ENCODE results near the gene FOXJ1. TPM values are rescaled to one million over a fixed set of nuclear protein-coding genes. Genes with fewer than 3 reads are reported as not detected.
"Not testable (repeated sequence)": the region's sequence is repeated elsewhere in the genome, so short reads cannot be mapped to it uniquely, and the experiment has no call there.

Gene FOXJ1, protein sequence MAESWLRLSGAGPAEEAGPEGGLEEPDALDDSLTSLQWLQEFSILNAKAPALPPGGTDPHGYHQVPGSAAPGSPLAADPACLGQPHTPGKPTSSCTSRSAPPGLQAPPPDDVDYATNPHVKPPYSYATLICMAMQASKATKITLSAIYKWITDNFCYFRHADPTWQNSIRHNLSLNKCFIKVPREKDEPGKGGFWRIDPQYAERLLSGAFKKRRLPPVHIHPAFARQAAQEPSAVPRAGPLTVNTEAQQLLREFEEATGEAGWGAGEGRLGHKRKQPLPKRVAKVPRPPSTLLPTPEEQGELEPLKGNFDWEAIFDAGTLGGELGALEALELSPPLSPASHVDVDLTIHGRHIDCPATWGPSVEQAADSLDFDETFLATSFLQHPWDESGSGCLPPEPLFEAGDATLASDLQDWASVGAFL
- total RNA-seq: 10 to 100 TPM in 1 of 8 experiments, 1 to 10 TPM in 4, under 1 TPM in 3; 0.41 to 83.2 (median 3.0) TPM

DNA sequence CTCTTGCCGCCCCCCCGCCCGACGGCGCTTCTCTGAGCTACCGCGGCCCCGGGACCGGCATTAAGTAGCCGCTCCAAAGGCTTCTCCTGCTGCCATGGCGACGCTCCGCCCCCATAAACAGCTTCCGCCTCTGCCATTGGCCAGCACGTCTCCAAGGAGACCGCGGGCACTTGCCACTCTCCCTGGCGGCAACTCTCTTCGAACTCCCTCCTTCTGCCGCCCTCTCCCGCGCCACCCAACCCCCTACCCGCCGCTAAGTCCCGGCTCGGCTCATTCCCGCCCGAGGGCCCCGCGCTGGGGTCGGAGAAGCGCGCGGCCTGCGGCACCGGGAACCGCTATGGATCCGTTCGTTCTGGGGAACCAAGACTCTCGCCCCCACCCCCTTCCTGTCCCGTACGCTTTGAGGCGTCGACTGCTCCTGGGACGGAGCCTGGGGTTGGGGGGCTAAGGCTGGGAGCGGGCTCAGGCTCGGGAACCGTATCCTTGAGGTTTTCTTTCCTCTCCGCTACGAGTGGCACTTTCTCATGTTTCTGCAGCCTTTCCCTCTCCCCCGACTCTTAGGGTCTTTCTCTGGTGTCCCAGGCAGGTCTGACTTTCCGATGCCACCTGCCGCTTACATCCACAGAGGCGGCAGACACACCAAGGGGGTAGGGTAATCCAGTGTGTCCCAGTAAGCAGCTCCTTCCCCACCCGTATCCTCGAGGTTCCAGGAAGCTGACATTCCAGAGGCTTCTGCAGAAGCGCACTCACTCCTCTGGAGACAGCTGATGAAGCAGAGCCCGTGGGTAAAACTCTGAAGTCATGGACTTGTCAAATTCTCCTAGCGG lies at the start of gene FOXJ1:
Gene FOXJ1, minus strand, starts transcription at position 34 of the 827 bp plus-strand sequence. CDS start 850 bp downstream, outside the sequence.
- Histone ChIP-seq H3K4me3 (peak within 1 kb of the TSS; percentile 20 to 37 (median 34)), H3K4me1 (replicated peaks in 1 of 2) (peaks cover 52 to 58% of the 10 kb centered on the region in 2 donors), H3K27ac (peak within 1 kb of the TSS in 1 of 2 donors; percentile 77)
- ATAC-seq (replicated peaks in 6 of 8): peak; percentile 58 to 95 (median 68)
- WGBS, 10 experiments: 0 to 23% (median 4%) methylated on average over 3 to 10 of the region's 59 CpGs; no CpG with 5 or more reads in 5 of the 10 experiments
- in situ Hi-C loops (cut with MboI; ENCODE audit: low pct_unique_long_range_greater_than_20kb in 2 of 9, low sequenced_read_pairs in 9 of 9, unreplicated experiment in 9 of 9): no loop called here

DNA sequence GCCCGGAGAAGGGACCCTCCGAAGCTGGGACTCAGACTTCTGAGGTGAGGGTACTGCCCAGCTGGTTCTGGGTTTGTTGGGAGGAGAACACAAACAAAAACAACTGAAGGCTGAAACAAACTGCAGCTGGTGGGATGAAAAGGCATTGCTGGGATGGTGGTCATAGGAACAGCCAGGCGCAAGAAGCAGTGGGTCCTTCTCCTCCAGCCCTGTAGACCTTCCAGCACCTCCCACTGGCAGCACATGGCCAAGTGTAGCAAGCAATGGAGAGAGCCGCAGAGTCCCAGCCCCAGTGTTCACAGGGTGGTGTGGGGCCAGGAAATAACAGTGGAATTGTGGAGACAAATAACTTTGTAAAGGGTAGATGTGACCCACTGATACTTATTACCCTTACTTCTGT lies 48.7 kb upstream of the FOXJ1 start:
- Histone ChIP-seq H3K4me3 (no peak overlapping the region), H3K4me1 (replicated peaks in 1 of 2) (peaks cover 0 to 17% of the 10 kb centered on the region in 2 donors), H3K27ac (no peak overlapping the region)
- 20 to 100% (median 88%) methylated on average over 2 to 4 of the region's 4 CpGs; no CpG with 5 or more reads in 3 of the 10 experiments for WGBS, 10 experiments
- in situ Hi-C loops (cut with MboI; ENCODE audit: low pct_unique_long_range_greater_than_20kb in 2 of 9, low sequenced_read_pairs in 9 of 9, unreplicated experiment in 9 of 9): no loop called here
- peak in 1 of 8 experiments; percentile 39 for ATAC-seq (replicated peaks in 6 of 8)

DNA sequence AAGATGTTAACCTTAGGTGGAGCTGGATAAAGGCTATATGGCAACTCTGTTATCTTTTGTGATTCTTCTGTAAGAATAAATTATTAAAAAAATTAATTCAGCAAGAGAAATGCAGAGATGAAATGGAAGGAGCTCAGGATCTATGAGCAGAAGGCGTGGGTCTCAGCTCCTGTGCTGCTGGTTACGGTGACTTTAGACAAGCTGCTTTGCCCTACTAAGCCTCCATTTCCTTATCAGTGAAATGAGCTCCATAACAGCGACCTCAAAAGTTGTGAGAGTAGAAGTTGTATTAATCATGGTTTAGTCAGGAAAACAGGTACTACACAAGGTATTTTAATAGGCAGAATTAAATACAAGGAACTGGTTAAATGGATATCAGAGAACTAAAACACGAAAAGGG lies 48.2 kb upstream of the FOXJ1 start:
- in situ Hi-C loops (cut with MboI; ENCODE audit: low pct_unique_long_range_greater_than_20kb in 2 of 9, low sequenced_read_pairs in 9 of 9, unreplicated experiment in 9 of 9): no loop called here
- ATAC-seq (replicated peaks in 6 of 8): no peak
- peaks cover 0 to 16% of the 10 kb centered on the region in 2 donors for H3K4me1 ChIP-seq (replicated peaks in 1 of 2)
- H3K4me3 ChIP-seq: no peak overlapping the region
- H3K27ac ChIP-seq: no peak overlapping the region
- 44 to 100% (median 83%) methylated on average over 1 to 4 of the region's 4 CpGs for WGBS, 10 experiments

DNA sequence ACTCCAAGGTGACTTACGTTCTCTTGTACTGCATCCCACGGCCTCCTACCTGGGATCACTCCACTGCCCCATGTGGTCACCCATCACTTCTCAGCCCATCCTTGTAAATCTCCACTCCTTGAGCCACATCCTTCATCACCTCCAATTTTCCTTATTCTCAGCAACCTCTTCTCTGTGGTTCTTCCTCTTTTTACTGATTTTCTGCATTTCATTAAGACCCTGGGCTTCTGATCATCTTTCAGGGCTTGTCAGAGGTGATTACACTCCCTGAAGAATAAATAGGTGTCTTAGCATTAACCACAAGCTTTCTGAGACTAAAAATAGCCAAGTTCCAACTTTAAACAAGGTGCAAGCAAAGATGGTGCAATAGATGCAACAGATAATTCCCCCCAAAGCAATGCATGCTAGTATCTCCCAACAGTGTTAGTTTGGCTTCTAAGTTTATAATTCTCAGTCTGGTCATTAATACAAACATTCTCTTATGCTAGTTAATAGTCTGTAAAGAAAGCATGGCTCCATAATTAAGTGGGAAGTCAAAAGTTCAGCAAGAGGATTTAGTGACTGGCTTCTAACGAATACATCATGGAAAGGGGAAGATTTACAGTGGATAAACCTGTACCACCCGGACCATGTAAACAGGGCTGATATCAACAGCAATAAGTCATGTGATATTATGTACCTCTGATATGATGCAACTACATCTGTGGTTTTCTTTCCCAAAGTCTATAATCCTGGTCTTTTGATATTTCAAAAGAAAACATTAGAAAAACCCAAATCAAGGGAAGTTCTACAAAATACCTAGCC lies 47.4 kb upstream of the FOXJ1 start:
- 17 to 90% (median 82%) methylated on average over 1 to 4 of the region's 4 CpGs; no CpG with 5 or more reads in 2 of the 10 experiments for WGBS, 10 experiments
- no peak overlapping the region for H3K27ac ChIP-seq
- H3K4me1 ChIP-seq (replicated peaks in 1 of 2): peaks cover 0 to 9% of the 10 kb centered on the region in 2 donors
- in situ Hi-C loops (cut with MboI; ENCODE audit: low pct_unique_long_range_greater_than_20kb in 2 of 9, low sequenced_read_pairs in 9 of 9, unreplicated experiment in 9 of 9): no loop called here
- peak in 1 of 8 experiments; percentile 24 for ATAC-seq (replicated peaks in 6 of 8)
- H3K4me3 ChIP-seq: no peak overlapping the region

DNA sequence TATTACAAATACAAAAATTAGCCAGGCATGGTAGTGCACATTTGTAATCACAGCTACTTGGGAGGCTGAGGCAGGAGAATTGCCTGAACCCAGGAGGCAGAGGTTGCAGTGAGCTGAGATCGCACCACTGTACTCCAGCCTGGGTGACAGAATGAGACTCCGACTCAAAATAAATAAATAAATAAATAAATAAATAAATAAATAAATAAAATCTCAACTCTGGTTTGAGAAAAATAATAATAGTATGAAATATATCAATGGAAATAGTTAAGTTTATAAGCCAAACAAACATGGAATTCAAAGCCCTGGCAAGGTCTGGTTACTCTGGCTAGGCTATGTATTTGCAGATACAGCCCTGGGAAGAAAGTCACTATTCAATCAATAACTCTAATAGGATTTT lies 45.7 kb upstream of the FOXJ1 start:
- H3K4me3 ChIP-seq; ATAC-seq (replicated peaks in 6 of 8); H3K4me1 ChIP-seq (replicated peaks in 1 of 2); H3K27ac ChIP-seq; in situ Hi-C loops (cut with MboI; ENCODE audit: low pct_unique_long_range_greater_than_20kb in 2 of 9, low sequenced_read_pairs in 9 of 9, unreplicated experiment in 9 of 9): not testable (repeated sequence)
- 20 to 100% (median 95%) methylated on average over 1 to 2 of the region's 2 CpGs; no CpG with 5 or more reads in 4 of the 10 experiments for WGBS, 10 experiments

DNA sequence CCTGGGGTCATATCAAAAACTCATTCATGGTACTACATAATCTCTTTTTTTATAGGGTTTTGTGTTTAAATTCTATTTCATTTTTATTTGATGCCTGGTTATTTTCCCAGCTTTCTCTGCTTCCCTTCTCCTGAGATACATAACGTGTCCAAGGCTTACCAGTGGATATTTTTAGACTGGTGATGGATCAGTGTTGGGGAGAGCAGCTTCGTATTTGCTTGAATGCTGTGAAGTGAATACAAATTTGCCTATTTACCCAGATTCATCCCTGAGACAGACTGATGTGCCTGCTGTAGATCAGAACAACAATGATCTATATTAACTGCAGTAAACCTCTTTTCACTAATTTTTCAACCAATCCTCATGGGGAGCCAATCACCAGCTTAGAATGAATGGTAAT lies 43.2 kb upstream of the FOXJ1 start:
- 0 to 100% (median 56%) methylated on average over 1 to 2 of the region's 2 CpGs for whole genome bisulfite sequencing, 10 experiments
- Histone ChIP-seq H3K27ac (no peak overlapping the region), H3K4me1 (replicated peaks in 1 of 2) (peaks cover 2 to 5% of the 10 kb centered on the region in 2 donors), H3K4me3 (no peak overlapping the region)
- in situ Hi-C loops (cut with MboI; ENCODE audit: low pct_unique_long_range_greater_than_20kb in 2 of 9, low sequenced_read_pairs in 9 of 9, unreplicated experiment in 9 of 9): no loop called here
- ATAC-seq (replicated peaks in 6 of 8): peak in 1 of 8 experiments; percentile 39

DNA sequence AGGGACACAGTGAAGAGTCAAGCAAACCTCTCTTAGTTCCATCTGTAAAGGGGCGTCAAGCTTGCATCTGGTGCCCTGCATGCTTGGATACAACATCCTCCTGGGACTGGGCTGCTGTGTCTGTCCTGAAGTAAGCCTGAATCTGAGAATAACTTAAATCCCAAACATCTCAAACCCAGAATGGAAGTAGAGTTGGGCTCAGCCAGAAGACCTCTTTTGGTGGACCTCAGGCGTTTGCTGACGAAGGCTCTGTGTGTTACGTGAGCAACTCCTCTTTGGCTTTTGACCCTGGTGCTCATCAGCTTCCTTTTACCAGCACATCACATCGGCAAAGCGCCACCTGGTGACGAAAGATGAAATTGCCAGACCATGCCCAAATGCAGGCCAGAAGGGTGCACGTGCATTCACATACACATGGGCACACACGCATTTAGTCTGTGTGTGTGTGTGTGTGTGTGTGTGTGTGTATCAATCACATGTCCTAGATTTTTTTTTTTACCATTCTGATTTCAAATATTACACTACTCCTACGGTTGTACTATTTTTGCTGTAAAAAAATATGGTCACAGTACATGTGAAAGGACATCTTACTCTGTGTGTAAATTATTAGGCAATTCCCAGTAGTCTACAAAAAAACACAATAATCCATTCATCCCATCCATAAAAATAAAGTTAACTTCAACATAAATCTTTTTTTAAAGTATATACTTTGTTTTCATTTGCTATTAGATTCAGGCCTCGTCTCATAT lies 41.1 kb upstream of the FOXJ1 start:
- Histone ChIP-seq H3K4me1 (replicated peaks in 1 of 2) (peaks cover 2 to 5% of the 10 kb centered on the region in 2 donors), H3K27ac (no peak overlapping the region), H3K4me3 (no peak overlapping the region)
- 6 to 40% (median 29%) methylated on average over 2 to 8 of the region's 11 CpGs; no CpG with 5 or more reads in 4 of the 10 experiments for WGBS, 10 experiments
- ATAC-seq (replicated peaks in 6 of 8): peak; percentile 88 to 100 (median 96)
- in situ Hi-C loops (cut with MboI; ENCODE audit: low pct_unique_long_range_greater_than_20kb in 2 of 9, low sequenced_read_pairs in 9 of 9, unreplicated experiment in 9 of 9): no loop called here

DNA sequence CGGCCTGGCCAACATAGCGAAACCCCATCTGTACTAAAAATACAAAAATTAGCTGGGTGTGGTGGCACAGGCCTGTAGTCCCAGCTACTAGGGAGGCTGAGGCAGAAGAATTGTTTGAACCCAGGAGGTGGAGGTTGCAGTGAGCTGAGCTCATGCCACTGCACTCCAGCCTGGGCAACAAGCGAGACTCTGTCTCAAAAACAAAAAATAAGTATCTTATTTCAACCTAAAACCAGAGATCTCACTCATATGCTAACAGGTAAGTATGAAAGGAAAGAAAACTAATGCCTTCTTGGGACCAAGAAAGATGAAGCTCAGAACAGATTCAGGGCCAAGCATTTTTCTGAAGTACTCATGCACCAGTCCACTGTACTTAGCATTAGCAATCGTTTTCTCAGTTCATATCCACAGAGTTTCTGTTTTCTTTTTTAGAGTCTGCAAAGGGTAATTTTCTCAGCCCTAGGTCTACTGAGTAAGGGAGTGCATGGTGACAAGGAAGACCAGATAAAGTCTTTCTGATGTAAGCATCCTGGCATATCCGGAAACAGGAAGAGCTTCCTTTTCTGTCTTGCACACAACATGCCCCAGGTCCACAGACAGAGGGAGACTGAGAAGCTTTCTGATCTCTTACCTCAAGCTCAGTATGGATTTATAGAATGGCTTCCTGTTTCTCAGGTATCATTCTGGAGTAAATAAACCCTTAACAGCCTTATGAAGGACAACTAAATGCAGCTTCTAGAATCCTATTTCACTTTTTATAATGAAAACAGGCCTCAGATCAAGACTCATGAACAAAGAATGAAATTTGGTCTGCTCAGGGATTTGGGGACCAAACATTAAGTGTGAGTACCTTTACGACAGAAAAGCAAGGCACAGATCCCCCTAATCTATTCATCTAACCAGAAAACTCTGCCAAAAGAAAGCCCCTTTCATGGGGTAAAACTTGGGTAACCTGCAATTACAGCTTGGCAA lies 38.7 kb upstream of the FOXJ1 start:
- Histone ChIP-seq H3K4me1 (replicated peaks in 1 of 2) (peaks cover 2 to 5% of the 10 kb centered on the region in 2 donors), H3K4me3 (no peak overlapping the region), H3K27ac (no peak overlapping the region)
- ATAC-seq (replicated peaks in 6 of 8): no peak
- 17 to 96% (median 78%) methylated on average over 1 to 6 of the region's 6 CpGs for WGBS, 10 experiments
- in situ Hi-C loops (cut with MboI; ENCODE audit: low pct_unique_long_range_greater_than_20kb in 2 of 9, low sequenced_read_pairs in 9 of 9, unreplicated experiment in 9 of 9): no loop called here

DNA sequence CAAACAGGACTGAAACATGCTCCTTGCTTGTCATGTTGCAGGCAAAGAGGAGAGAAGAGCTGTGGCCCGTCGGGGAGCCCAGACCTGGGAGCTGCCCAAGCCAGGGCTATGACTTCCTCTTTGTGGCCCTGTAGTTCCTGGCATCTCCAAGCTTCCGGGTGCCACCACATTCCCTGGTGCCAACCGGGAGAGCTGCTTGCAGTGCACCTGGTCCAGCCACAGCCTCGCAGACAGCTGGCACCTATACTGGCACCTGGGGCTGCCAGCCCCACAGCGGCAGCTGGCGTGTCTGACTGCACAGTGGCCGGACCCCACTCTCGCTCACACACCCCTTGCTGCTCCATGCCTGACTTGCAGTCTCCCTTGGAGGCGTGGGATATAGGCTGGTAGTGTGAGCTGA lies 37.1 kb upstream of the FOXJ1 start:
- in situ Hi-C loops (cut with MboI; ENCODE audit: low pct_unique_long_range_greater_than_20kb in 2 of 9, low sequenced_read_pairs in 9 of 9, unreplicated experiment in 9 of 9): no loop called here
- ATAC-seq (replicated peaks in 6 of 8): no peak
- no peak overlapping the region for H3K4me3 ChIP-seq
- H3K27ac ChIP-seq: no peak overlapping the region
- WGBS, 10 experiments: 60 to 100% (median 96%) methylated on average over 1 to 3 of the region's 10 CpGs; no CpG with 5 or more reads in 6 of the 10 experiments
- peaks cover 2 to 11% of the 10 kb centered on the region in 2 donors for H3K4me1 ChIP-seq (replicated peaks in 1 of 2)

DNA sequence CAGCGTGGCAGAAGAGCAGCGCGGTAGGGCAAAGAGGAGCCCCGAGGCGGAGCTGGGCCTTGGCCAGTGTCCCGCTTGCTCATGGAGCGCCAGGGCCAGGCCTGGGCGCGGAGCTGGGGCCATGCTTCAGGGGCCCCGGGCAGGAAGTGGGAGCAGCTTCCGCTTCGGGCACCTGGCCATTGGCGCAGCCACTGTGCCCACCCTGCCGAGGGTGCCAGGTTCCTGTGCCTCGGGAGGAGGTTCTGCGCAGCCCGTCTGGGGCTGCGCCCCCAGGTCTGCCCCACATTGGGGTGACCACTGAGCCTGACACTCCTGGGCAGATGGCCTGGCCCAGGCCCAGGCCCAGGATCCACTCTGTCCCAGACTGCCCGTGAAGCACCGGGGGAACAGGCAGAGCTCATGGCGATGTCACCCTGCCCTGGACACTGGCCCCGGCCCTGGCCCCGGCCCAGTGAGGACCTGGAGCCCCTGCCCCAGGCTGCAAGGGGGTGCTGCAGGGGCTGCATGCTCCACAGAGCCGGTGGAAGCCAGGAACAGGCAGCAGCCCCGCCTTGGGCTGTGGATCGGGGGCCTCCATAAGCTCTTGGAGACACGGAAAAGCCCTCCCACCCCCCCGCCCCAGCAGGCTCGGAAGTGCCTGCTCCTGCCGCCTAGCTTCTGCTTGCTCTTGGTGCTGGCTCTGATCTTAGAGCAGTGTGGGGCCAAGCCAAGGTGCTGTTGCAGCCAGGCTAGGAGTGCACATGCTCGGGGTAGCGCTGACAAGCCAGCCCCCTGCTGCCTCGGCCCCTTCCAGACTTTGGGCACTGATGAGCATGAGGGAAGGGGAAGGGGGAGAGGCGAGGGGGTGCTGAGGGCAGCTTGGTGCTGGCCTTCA lies 35.9 kb upstream of the FOXJ1 start:
- H3K4me1 ChIP-seq (replicated peaks in 1 of 2): peaks cover 2 to 9% of the 10 kb centered on the region in 2 donors
- H3K27ac ChIP-seq: no peak overlapping the region
- no peak overlapping the region for H3K4me3 ChIP-seq
- in situ Hi-C loops (cut with MboI; ENCODE audit: low pct_unique_long_range_greater_than_20kb in 2 of 9, low sequenced_read_pairs in 9 of 9, unreplicated experiment in 9 of 9): no loop called here
- peak in 3 of 8 experiments; percentile 23 to 62 (median 61) for ATAC-seq (replicated peaks in 6 of 8)
- WGBS, 10 experiments: 70 to 100% (median 100%) methylated on average over 1 to 3 of the region's 34 CpGs; no CpG with 5 or more reads in 5 of the 10 experiments
